HCT116 (cell line): ENCODE measurements around the gene MAPK1.

Source experiments
- CTCF ChIP-seq, 3 experiments: fragments of 200-600 bp in 1 of 3; sonication (generic) in 1 of 3; IDR thresholded peaks in 2 of 3; conservative IDR thresholded peaks in 1 of 3; 2 replicates each; pipeline ENCODE4 v1.5.1; 2012 to 2017; ENCODE audit warnings: low read depth in 2 of 3, low read length in 2 of 3, antibody characterized with exemption in 1 of 3, borderline replicate concordance in 1 of 3, control low read depth in 1 of 3, mild to moderate bottlenecking in 1 of 3, mixed read lengths in 1 of 3, mixed run types in 1 of 3, moderate library complexity in 1 of 3; ENCODE audit not compliant: insufficient read depth in 1 of 3
- EZH2 ChIP-seq: fragments of 200-600 bp; sonication (generic); IDR thresholded peaks from 2 replicates; pipeline ENCODE4 v1.6.1; 2017; ENCODE audit warnings: antibody characterized with exemption, mixed run types
- POLR2AphosphoS5 ChIP-seq: IDR thresholded peaks from 2 replicates; pipeline ENCODE4 v1.6.1; 2011; ENCODE audit warnings: mild to moderate bottlenecking, low read depth, low read length, moderate library complexity
- RAD21 ChIP-seq: IDR thresholded peaks from 2 replicates; pipeline ENCODE4 v1.6.1; 2012; ENCODE audit warnings: low read depth, mild to moderate bottlenecking
- YY1 ChIP-seq: IDR thresholded peaks from 2 replicates; pipeline ENCODE4 v1.6.1; 2011; ENCODE audit warnings: low read length, low read depth, moderate library complexity, mild to moderate bottlenecking; ENCODE audit not compliant: insufficient replicate concordance; ENCODE audit errors: extremely low read depth
- ZFX ChIP-seq: fragments of 450-650 bp; IDR thresholded peaks from 2 replicates; pipeline ENCODE4 v1.6.1; 2017
- TF ChIP-seq, protein P1 (sequence below): IDR thresholded peaks from 2 replicates; pipeline ENCODE4 v1.6.1; 2012

DNA sequence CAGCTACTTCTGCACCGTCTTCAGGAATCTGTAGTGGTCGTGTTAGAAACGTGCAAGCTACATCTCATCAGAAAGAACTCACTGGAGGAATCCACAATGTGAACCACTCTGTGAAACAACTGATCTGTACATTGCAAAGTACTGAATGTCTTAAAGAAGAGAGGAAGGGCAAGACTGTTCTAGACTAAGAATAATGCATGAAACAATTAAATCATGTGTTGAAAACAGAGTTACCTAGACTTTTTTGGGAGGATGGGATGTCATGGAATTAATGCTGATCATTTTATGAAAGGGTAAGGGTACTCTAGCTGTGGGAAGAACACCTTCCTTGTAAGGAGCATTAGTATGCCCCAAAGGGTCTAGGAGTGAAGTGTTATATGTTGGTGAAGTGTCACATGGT lies 71.2 kb downstream of the MAPK1 start:
- TF ChIP-seq ZFX = no peak
- TF ChIP-seq RAD21 = no peak
- no peak for TF ChIP-seq YY1
- TF ChIP-seq CTCF (IDR thresholded peaks at IDR 0.05 in 2 of 3, conservative IDR thresholded peaks at IDR 0.05 in 1 of 3; ENCODE audit: borderline replicate concordance in 1 of 3, insufficient read depth in 1 of 3, low read depth in 2 of 3, low read length in 2 of 3) = no peak
- TF ChIP-seq POLR2AphosphoS5 = no peak
- no peak for TF ChIP-seq EZH2
- TF ChIP-seq, protein P1, sequence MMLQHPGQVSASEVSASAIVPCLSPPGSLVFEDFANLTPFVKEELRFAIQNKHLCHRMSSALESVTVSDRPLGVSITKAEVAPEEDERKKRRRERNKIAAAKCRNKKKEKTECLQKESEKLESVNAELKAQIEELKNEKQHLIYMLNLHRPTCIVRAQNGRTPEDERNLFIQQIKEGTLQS = no peak
